ENCODE measurements around the gene HIBADH. TPM values are rescaled to one million over a fixed set of nuclear protein-coding genes. Genes with fewer than 3 reads are reported as not detected.
A peak's percentile ranks its signal among the peaks of the same experiment; 100 is the strongest.

Gene HIBADH
- total and polyA plus RNA-seq, 9 of the 15 experiments (the other 6 are each of a cell fraction or from before 2014, with no cell fraction given), result 10.7 to 67.8 (median 36.9) TPM

GRCh38 chr7:27482219-27482618, 180.5 kb downstream of the HIBADH start:
- in situ Hi-C loops (cut with MboI) (no loop called here), intact Hi-C loops (cut with micrococcal nuclease) (no loop called here)
- 0% methylated on average over 1 of the region's 1 CpG for WGBS (ENCODE audit: insufficient coverage, low coverage, missing lambda C conversion rate)
- no TSS peak for BruUV-seq (replicated peaks)
- no peak for DNase-seq (ENCODE audit: extremely low read depth in 1 of 4, low spot score in 3 of 4)
- POLR2A ChIA-PET, result interaction anchor here (1.6 kb wide), 1 partner anchor 11 kb away, joined by 4 read pairs; no protein-coding TSS in a partner anchor
- H3K4me1 ChIP-seq (replicated peaks in 1 of 2; ENCODE audit: control insufficient read depth in 2 of 2, insufficient read depth in 2 of 2, low read length in 2 of 2), result no peaks in the 10 kb centered on the region
- no peak overlapping the region for H3K27ac ChIP-seq (ENCODE audit: extremely low read depth, low read depth, low read length)
- no peak overlapping the region for H2AFZ ChIP-seq (ENCODE audit: low read depth, low read length)
- H3K4me3 ChIP-seq, result no peak overlapping the region
- no peak overlapping the region for H3K4me2 ChIP-seq (ENCODE audit: insufficient read depth, low read length)
- peaks cover 6 to 16% of the 10 kb centered on the region in 2 experiments; a peak in 3 of 5 replicates for H3K27me3 ChIP-seq (ENCODE audit: control insufficient read depth in 2 of 2, insufficient read depth in 2 of 2, low read length in 2 of 2)
- H3K9ac ChIP-seq (ENCODE audit: insufficient read depth in 1 of 2, low read depth in 2 of 2, low read length in 2 of 2), result no peak overlapping the region
- no peaks in the 10 kb centered on the region for H3K79me2 ChIP-seq (ENCODE audit: control insufficient read depth, insufficient read depth, low read length)
- CTCF ChIA-PET (ENCODE audit: low intra/inter-chr PET ratio), result no interaction called here
- no peaks in the 10 kb centered on the region for H3K9me1 ChIP-seq (ENCODE audit: control insufficient read depth, insufficient read depth, low read length)
- H3K9me3 ChIP-seq (replicated peaks; ENCODE audit: control insufficient read depth, insufficient read depth, low read depth, low read length), result no peaks in the 10 kb centered on the region
- no peaks in the 10 kb centered on the region for H3K36me3 ChIP-seq (ENCODE audit: control insufficient read depth, insufficient read depth, low read length)
- 0 out of 3 replicates have a peak, but pooled peaks have one; percentile 36 for ATAC-seq
- peaks cover 7% of the 10 kb centered on the region for H4K20me1 ChIP-seq (replicated peaks; ENCODE audit: control insufficient read depth, insufficient read depth, low read length)
- TF ChIP-seq NCOA1 (IDR thresholded peaks at IDR 0.05; ENCODE audit: low read depth), result no peak
- no peak for TF ChIP-seq ZNF644 (tag; IDR thresholded peaks at IDR 0.05; ENCODE audit: low read depth)
- no peak for TF ChIP-seq KDM4B (IDR thresholded peaks at IDR 0.05; ENCODE audit: borderline replicate concordance in 2 of 2, low read depth in 1 of 2)
- no peak for TF ChIP-seq MAFF (IDR thresholded peaks at IDR 0.05; ENCODE audit: low read length)
- TF ChIP-seq ZNF12 (CRISPR knock-in tag; IDR thresholded peaks at IDR 0.05), result no peak
- peak; percentile 42 for TF ChIP-seq PKNOX1 (IDR thresholded peaks at IDR 0.05)
- FAIRE-seq, result no peak
